Smooth muscle cell of the coronary artery (primary cell): Measurements from ENCODE around the gene PILRA. TPM values are rescaled to one million over a fixed set of nuclear protein-coding genes. Genes with fewer than 3 reads are reported as not detected.

Experiments used
- total RNA-seq: library from RNA; depleted of rRNA; stranded (reverse); fragments of >200 nt; gene quantifications from 2 replicates; pipeline ENCODE4 v1.2.3, GENCODE V29; 2014; ENCODE audit warnings: low replicate concordance

PILRA gene
- 0.82 TPM in 1 of 2 replicates, not detected in the other for total RNA-seq

GRCh38 chr7:100373261-100373831, at the start of gene PILRA:
Gene PILRA, plus strand, starts transcription at chr7:100373487. Its CDS starts 170 bp downstream, at chr7:100373657.

GRCh38 chr7:100358027-100358856, 15.0 kb upstream of the PILRA start, which contains the start of gene PILRB:
Gene PILRB, plus strand, starts transcription at chr7:100358117. Its CDS starts 186 bp downstream, at chr7:100358303.

GRCh38 chr7:100428199-100428966, 55.1 kb downstream of the PILRA start, which contains the start of gene ZCWPW1:
Gene ZCWPW1, minus strand, starts transcription at chr7:100428703. Its CDS starts 8,054 bp downstream, at chr7:100420649.

GRCh38 chr7:100429637-100430492, 56.6 kb downstream of the PILRA start, which contains the start of gene MEPCE:
Gene MEPCE, plus strand, starts transcription at chr7:100429831. Its CDS starts 188 bp downstream, at chr7:100430019.

Other genes with a start within 250 kb of the PILRA start
- 1.4 and 2.2 TPM in 2 replicates for gene MBLAC1, start 246.5 kb upstream of the PILRA start, total RNA-seq
- gene LAMTOR4, start 224.6 kb upstream of the PILRA start, total RNA-seq: 119 and 142 TPM in 2 replicates
- gene TRAPPC14, start 214.8 kb upstream of the PILRA start, total RNA-seq: 3.0 and 4.4 TPM in 2 replicates
- gene GAL3ST4, start 204.9 kb upstream of the PILRA start, total RNA-seq: 1.5 and 2.3 TPM in 2 replicates
- gene GPC2, start 196.1 kb upstream of the PILRA start, total RNA-seq: 1.4 and 3.1 TPM in 2 replicates
- gene STAG3, start 195.6 kb upstream of the PILRA start, total RNA-seq: 0.30 and 1.4 TPM in 2 replicates
- not detected in 2 replicates for gene PVRIG, start 153.5 kb upstream of the PILRA start, total RNA-seq
- gene SPDYE3, start 65.8 kb upstream of the PILRA start, total RNA-seq: not detected in 2 replicates
- 3.4 and 8.5 TPM in 2 replicates for gene PILRB, start 15.4 kb upstream of the PILRA start, total RNA-seq
- gene ZCWPW1, start 55.2 kb downstream of the PILRA start, total RNA-seq: 0.94 and 1.2 TPM in 2 replicates
- 18.1 and 22.9 TPM in 2 replicates for gene MEPCE, start 56.3 kb downstream of the PILRA start, total RNA-seq
- gene PPP1R35, start 63.0 kb downstream of the PILRA start, total RNA-seq: 4.1 and 21.9 TPM in 2 replicates
- 0.38 and 0.70 TPM in 2 replicates for gene SPACDR, start 90.8 kb downstream of the PILRA start, total RNA-seq
- 5.3 and 15.7 TPM in 2 replicates for gene TSC22D4, start 105.7 kb downstream of the PILRA start, total RNA-seq
- 0.12 and 0.38 TPM in 2 replicates for gene NYAP1, start 110.4 kb downstream of the PILRA start, total RNA-seq
- gene AGFG2, start 165.7 kb downstream of the PILRA start, total RNA-seq: 1.2 and 4.7 TPM in 2 replicates
- gene SAP25, start 200.4 kb downstream of the PILRA start, total RNA-seq: 0.08 TPM in 1 of 2 replicates, not detected in the other
- gene LRCH4, start 212.6 kb downstream of the PILRA start, total RNA-seq: 2.2 and 5.3 TPM in 2 replicates
- 0.30 TPM in 1 of 2 replicates, not detected in the other for gene FBXO24, start 212.8 kb downstream of the PILRA start, total RNA-seq
- gene PCOLCE, start 228.9 kb downstream of the PILRA start, total RNA-seq: 46.9 and 69.1 TPM in 2 replicates
- gene MOSPD3, start 239.1 kb downstream of the PILRA start, total RNA-seq: 1.1 and 4.4 TPM in 2 replicates